ENCODE data around the gene GPR3.
A peak's percentile ranks its signal among the peaks of the same experiment; 100 is the strongest.
"Not testable (repeated sequence)": the region's sequence is repeated elsewhere in the genome, so short reads cannot be mapped to it uniquely, and the experiment has no call there.

GPR3 gene

GRCh38 chr1:27430903-27431600, 38.6 kb downstream of the GPR3 start:
- DNase-seq, result peak; percentile 51

- no peak for DNase-seq
Observed at GRCh38 chr1:27431601-27431940, 39.1 kb downstream of the GPR3 start.

- DNase-seq, result not testable (repeated sequence)
Observed at GRCh38 chr1:27432725-27433124, 40.3 kb downstream of the GPR3 start.

- no peak for DNase-seq
Observed at GRCh38 chr1:27433706-27434105, 41.3 kb downstream of the GPR3 start.

GRCh38 chr1:27435566-27436203, 43.3 kb downstream of the GPR3 start:
- no peak for DNase-seq

GRCh38 chr1:27436204-27437159, 44.1 kb downstream of the GPR3 start:
- peak; percentile 28 for DNase-seq

GRCh38 chr1:27438621-27439061, 46.2 kb downstream of the GPR3 start:
- DNase-seq, result no peak

GRCh38 chr1:27439150-27439549, 46.7 kb downstream of the GPR3 start:
- DNase-seq, result no peak

GRCh38 chr1:27444632-27445031, 52.2 kb downstream of the GPR3 start:
- no peak for DNase-seq

Data from CD4-positive, alpha-beta T cell treated with Interleukin-6 for 4 hours (primary cell).